Spleen (tissue), 11 donors: ENCODE results near the gene PROM2. TPM values are rescaled to one million over a fixed set of nuclear protein-coding genes. Genes with fewer than 3 reads are reported as not detected.

Experiments used
- DNase-seq: peaks from one replicate; pipeline ENCODE4 v3.0.0-alpha.2; 2020
- H3K27ac ChIP-seq, 8 donors: fragments of 200-600 bp; sonication (generic) in 7 of 8; 1 replicate in 4 of 8; 2 replicates in 4 of 8; pipeline versions ENCODE4 v1.5.0 to v1.8.0; 2016 to 2021; ENCODE audit warnings: inconsistent platforms in 4 of 8, mild to moderate bottlenecking in 4 of 8, moderate library complexity in 1 of 8
- H3K27me3 ChIP-seq, 7 donors: fragments of 200-600 bp; sonication (generic) in 6 of 7; replicated peaks in 1 of 7; 1 replicate in 4 of 7; 2 replicates in 3 of 7; pipeline versions ENCODE4 v1.5.0 to v1.8.0; 2016 to 2021; ENCODE audit warnings: inconsistent platforms in 3 of 7, mild to moderate bottlenecking in 1 of 7
- H3K36me3 ChIP-seq, 6 donors: fragments of 200-600 bp; sonication (generic) in 5 of 6; 1 replicate in 4 of 6; 2 replicates in 2 of 6; pipeline versions ENCODE4 v1.5.0 to v1.8.0; 2016 to 2021; ENCODE audit warnings: inconsistent platforms in 2 of 6
- H3K4me1 ChIP-seq, 6 donors: fragments of 200-600 bp; sonication (generic) in 5 of 6; 1 replicate in 3 of 6; 2 replicates in 3 of 6; pipeline versions ENCODE4 v1.5.0 to v1.8.0; 2016 to 2021; ENCODE audit warnings: inconsistent platforms in 3 of 6
- H3K4me3 ChIP-seq, 8 donors: fragments of 200-600 bp; sonication (generic) in 7 of 8; 1 replicate in 4 of 8; 2 replicates in 4 of 8; pipeline versions ENCODE4 v1.5.0 to v1.8.0; 2016 to 2021; ENCODE audit warnings: inconsistent platforms in 4 of 8, mild to moderate bottlenecking in 4 of 8, moderate library complexity in 2 of 8
- H3K9me3 ChIP-seq, 8 donors: fragments of 200-600 bp; sonication (generic) in 7 of 8; 1 replicate in 4 of 8; 2 replicates in 4 of 8; pipeline versions ENCODE4 v1.5.0 to v1.8.0; 2016 to 2021; ENCODE audit warnings: inconsistent platforms in 4 of 8
- POLR2A ChIP-seq, 3 donors: fragments of 450-650 bp; IDR thresholded peaks; one replicate each; pipeline ENCODE4 v1.5.1; 2017; ENCODE audit warnings: antibody characterized with exemption in 3 of 3, mild to moderate bottlenecking in 1 of 3
- POLR2AphosphoS5 ChIP-seq, 3 donors: sonication (generic); formaldehyde crosslinking; IDR thresholded peaks; one replicate each; pipeline ENCODE4 v1.5.1; 2017; ENCODE audit warnings: antibody characterized with exemption in 3 of 3
- WGBS, 5 donors: extraction: QIAGEN DNeasy Blood & Tissue Kit in 3 of 5; methylation state at CpG; one replicate each; pipeline versions ENCODE4 v1.1.5 to v1.1.7; 2013 to 2018; 5-methylcytosine and 5-hydroxymethylcytosine counted together
- intact Hi-C: fragments of 100-400 bp; cut with DNase I; formaldehyde crosslinking; loops from one replicate; pipeline ENCODE4 v1.15.0; 2023; ENCODE audit warnings: low total_unique reads
- polyA plus RNA-seq, 3 donors: library from polyadenylated mRNA; stranded (reverse); fragments of 200-250 nt; gene quantifications; one replicate each; pipeline ENCODE4 v1.2.1, GENCODE V29; 2013
- total RNA-seq, 7 donors: library from RNA; depleted of rRNA in 3 of 7; stranded (reverse); fragments of >200 nt in 3 of 7; fragmentation: NEBNext Ultra II Directional in 4 of 7; extraction: Animal tissue kit (Norgen Biotek cat#: 25700) in 4 of 7; gene quantifications; one replicate each; pipeline versions ENCODE4 v1.1.0 to v1.2.1, GENCODE V29; 2016 to 2021
- TF ChIP-seq, protein P1 (sequence below), 11 experiments: fragments of 200-600 bp in 7 of 11; fragments of 450-650 bp in 4 of 11; sonication (generic) in 4 of 11; IDR thresholded peaks in 8 of 11; conservative IDR thresholded peaks in 3 of 11; 1 replicate in 7 of 11; 2 replicates in 4 of 11; pipeline versions ENCODE4 v1.4.0 to v1.8.0; 2016 to 2021; ENCODE audit warnings: antibody characterized with exemption in 11 of 11, inconsistent platforms in 4 of 11, mild to moderate bottlenecking in 1 of 11
- donor health status: healthy with polysubstance abuse.
- donor health status: DM: no; HTN: no; CAD: no; lungs with moderate emphysema.
- donor health status: DM: no; HTN: no; CAD: no.
- donor health status: Bipolar disorder and iron deficiency.
- donor health status: healthy.
- donor health status: DM: no; HTN: no; CAD: no.
- donor health status: DM: yes; HTN: yes; CAD: no.

PROM2 gene
- total and polyA plus RNA-seq, 10 donors, result 0.21 to 4.9 (median 1.4) TPM

DNA sequence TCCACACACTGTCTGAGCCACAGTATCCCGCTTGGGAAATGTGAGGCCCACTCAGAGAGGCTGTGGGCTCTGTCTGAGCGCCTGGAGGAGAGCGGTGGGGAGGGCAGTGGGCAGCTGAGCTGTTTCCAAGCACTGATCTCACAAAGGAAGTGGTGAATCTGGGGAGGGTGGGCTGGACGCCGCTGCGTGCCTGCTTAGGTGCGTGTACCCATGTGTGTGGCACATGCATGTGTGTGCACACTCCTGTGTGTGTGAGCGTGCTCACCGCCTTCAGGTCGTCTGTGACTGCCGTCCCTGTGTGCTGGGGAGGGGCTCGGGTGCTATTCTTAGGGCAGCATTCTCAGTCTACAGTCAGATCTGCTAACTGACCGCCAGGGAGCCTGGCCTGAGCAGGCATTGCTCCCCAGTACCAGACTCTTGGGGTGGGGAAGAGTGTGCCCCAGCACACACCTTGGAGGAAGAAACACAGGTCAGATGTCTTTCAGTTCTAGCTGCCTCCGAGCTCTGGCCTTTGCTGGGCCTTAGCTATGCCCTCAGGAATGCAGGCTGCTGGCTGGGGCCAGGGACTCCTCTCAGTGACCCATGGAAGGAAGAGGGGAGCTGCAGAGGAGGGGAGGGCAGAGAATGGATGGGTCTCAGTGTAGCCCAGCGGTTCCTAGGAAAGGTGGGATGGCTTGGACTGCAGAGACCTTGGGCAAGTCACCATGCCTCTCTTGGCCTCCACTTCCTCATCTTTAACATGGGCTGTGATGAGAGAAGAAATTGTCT lies 54.3 kb downstream of the PROM2 start:
- Histone ChIP-seq H3K36me3 (no peaks in the 10 kb centered on the region), H3K4me1 (no peaks in the 10 kb centered on the region), H3K9me3 (no peaks in the 10 kb centered on the region), H3K27ac (no peak overlapping the region), H3K4me3 (no peak overlapping the region), H3K27me3 (no peaks in the 10 kb centered on the region)
- WGBS, 5 donors, result 69 to 79% (median 76%) methylated on average over 6 to 15 of the region's 15 CpGs
- intact Hi-C loops, result no loop called here
- TF ChIP-seq POLR2AphosphoS5 (IDR thresholded peaks at IDR 0.05), result no peak
- no peak for TF ChIP-seq POLR2A (IDR thresholded peaks at IDR 0.05)
- TF ChIP-seq, protein P1, sequence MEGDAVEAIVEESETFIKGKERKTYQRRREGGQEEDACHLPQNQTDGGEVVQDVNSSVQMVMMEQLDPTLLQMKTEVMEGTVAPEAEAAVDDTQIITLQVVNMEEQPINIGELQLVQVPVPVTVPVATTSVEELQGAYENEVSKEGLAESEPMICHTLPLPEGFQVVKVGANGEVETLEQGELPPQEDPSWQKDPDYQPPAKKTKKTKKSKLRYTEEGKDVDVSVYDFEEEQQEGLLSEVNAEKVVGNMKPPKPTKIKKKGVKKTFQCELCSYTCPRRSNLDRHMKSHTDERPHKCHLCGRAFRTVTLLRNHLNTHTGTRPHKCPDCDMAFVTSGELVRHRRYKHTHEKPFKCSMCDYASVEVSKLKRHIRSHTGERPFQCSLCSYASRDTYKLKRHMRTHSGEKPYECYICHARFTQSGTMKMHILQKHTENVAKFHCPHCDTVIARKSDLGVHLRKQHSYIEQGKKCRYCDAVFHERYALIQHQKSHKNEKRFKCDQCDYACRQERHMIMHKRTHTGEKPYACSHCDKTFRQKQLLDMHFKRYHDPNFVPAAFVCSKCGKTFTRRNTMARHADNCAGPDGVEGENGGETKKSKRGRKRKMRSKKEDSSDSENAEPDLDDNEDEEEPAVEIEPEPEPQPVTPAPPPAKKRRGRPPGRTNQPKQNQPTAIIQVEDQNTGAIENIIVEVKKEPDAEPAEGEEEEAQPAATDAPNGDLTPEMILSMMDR (IDR thresholded peaks at IDR 0.05 in 8 of 11, conservative IDR thresholded peaks at IDR 0.05 in 3 of 11), result no peak
- no peak for DNase-seq

- Histone ChIP-seq H3K9me3 (no peaks in the 10 kb centered on the region), H3K36me3 (no peaks in the 10 kb centered on the region), H3K4me1 (no peaks in the 10 kb centered on the region), H3K4me3 (no peak overlapping the region), H3K27me3 (no peaks in the 10 kb centered on the region), H3K27ac (no peak overlapping the region)
- no peak for DNase-seq
- TF ChIP-seq POLR2A (IDR thresholded peaks at IDR 0.05), result no peak
- TF ChIP-seq POLR2AphosphoS5 (IDR thresholded peaks at IDR 0.05), result no peak
- intact Hi-C loops, result no loop called here
- 92 to 97% (median 94%) methylated on average over 11 to 14 of the region's 14 CpGs for WGBS, 5 donors
Measured at GRCh38 chr2:95329401-95329800, 55.2 kb downstream of the PROM2 start.

DNA sequence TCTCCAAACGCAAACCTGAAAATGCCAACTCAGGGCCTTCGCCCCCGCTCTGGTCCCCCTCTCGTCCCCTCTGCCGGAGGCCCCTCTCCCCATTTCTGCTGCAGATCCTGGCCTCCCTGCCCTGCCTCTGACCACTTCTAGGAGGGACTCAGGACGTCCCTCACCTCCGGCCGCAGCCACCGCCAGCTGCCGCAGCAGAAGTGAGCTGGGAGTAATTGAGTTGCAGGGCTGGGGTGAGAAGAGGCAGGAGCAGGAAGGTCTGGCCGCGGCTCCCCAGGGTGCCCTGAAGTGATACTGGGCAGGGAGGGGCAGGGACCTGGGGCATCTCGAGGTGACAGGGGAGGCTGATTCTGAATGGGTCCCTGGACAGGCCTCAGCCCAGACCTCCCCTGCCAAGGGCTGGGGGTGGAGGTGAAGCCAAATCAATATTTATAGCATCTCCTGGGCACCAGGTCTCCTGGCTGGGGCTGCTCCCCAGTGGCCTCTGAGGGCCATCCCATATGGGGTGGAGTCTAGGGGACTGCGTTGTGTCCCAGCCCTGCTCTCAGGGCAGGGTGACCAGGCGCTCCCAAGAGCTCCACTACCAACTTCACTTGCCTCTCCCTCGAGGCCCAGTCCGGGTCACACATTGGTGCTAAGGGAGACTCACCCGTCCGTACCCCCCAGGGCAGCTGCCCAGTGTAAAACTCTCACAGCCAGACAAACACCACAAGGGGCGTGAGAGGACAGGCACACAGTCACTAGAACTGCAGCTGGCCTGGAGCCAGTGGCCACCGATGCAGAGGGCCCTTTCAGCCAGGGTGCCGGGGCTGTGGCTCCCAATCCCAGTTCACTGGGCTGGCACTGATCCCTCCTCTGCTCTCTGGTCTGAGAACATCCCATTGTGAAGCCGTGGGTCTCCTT lies 55.9 kb downstream of the PROM2 start:
- H3K4me1 ChIP-seq, result no peaks in the 10 kb centered on the region
- no peak overlapping the region for H3K4me3 ChIP-seq
- no peak for DNase-seq
- intact Hi-C loops, result no loop called here
- no peak overlapping the region for H3K27ac ChIP-seq
- no peaks in the 10 kb centered on the region for H3K9me3 ChIP-seq
- 80 to 87% (median 84%) methylated on average over 19 to 23 of the region's 23 CpGs for WGBS, 5 donors
- H3K36me3 ChIP-seq, result no peaks in the 10 kb centered on the region
- TF ChIP-seq POLR2A (IDR thresholded peaks at IDR 0.05) (no peak), POLR2AphosphoS5 (IDR thresholded peaks at IDR 0.05) (no peak)
- TF ChIP-seq, protein P1 (IDR thresholded peaks at IDR 0.05 in 8 of 11, conservative IDR thresholded peaks at IDR 0.05 in 3 of 11), result no peak
- H3K27me3 ChIP-seq, result no peaks in the 10 kb centered on the region

- no peaks in the 10 kb centered on the region for H3K27me3 ChIP-seq
- intact Hi-C loops, result no loop called here
- H3K4me3 ChIP-seq, result no peak overlapping the region
- peak; percentile 51 for DNase-seq
- TF ChIP-seq POLR2AphosphoS5 (IDR thresholded peaks at IDR 0.05), result no peak
- WGBS, 5 donors, result 82 to 88% (median 84%) methylated on average over 11 of the region's 11 CpGs
- no peak overlapping the region for H3K27ac ChIP-seq
- H3K36me3 ChIP-seq, result no peaks in the 10 kb centered on the region
- no peaks in the 10 kb centered on the region for H3K9me3 ChIP-seq
- no peaks in the 10 kb centered on the region for H3K4me1 ChIP-seq
Measured at GRCh38 chr2:95330794-95331338, 56.6 kb downstream of the PROM2 start.

DNA sequence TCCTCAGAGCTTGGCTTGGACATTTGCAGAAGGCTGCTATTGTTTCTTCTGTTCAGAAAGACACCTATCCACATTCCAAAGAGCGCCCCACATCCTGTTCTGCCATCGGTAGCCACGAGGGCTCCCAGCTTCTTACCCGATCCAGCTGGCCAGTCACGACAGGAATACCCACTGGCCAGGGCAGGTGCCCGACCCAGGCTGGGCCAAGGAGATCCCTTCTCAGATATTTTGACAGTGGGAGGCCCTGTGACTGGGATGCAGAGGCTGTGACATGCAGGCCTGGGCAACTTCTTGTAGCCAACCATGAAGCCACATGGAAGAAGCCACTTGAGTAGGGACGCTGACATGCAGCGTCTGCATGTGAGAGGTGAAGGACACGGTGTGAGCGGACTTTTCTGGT lies 57.4 kb downstream of the PROM2 start:
- 71 to 86% (median 78%) methylated on average over 10 of the region's 10 CpGs for WGBS, 5 donors
- intact Hi-C loops, result no loop called here

More for the DNA sequence above, 57.4 kb downstream of the PROM2 start:
- Histone ChIP-seq H3K27me3 (no peaks in the 10 kb centered on the region), H3K27ac (no peak overlapping the region), H3K4me3 (no peak overlapping the region), H3K9me3 (no peaks in the 10 kb centered on the region), H3K36me3 (no peaks in the 10 kb centered on the region), H3K4me1 (no peaks in the 10 kb centered on the region)
- TF ChIP-seq POLR2AphosphoS5 (IDR thresholded peaks at IDR 0.05) (no peak), POLR2A (IDR thresholded peaks at IDR 0.05) (no peak)
- TF ChIP-seq, protein P1 (IDR thresholded peaks at IDR 0.05 in 8 of 11, conservative IDR thresholded peaks at IDR 0.05 in 3 of 11), result no peak
- no peak for DNase-seq
